Measurements from ENCODE around the gene CDC16. TPM values are rescaled to one million over a fixed set of nuclear protein-coding genes. Genes with fewer than 3 reads are reported as not detected.

The CDC16 gene
- total RNA-seq, 1 donor from 2014 or later = 71.5 TPM

DNA sequence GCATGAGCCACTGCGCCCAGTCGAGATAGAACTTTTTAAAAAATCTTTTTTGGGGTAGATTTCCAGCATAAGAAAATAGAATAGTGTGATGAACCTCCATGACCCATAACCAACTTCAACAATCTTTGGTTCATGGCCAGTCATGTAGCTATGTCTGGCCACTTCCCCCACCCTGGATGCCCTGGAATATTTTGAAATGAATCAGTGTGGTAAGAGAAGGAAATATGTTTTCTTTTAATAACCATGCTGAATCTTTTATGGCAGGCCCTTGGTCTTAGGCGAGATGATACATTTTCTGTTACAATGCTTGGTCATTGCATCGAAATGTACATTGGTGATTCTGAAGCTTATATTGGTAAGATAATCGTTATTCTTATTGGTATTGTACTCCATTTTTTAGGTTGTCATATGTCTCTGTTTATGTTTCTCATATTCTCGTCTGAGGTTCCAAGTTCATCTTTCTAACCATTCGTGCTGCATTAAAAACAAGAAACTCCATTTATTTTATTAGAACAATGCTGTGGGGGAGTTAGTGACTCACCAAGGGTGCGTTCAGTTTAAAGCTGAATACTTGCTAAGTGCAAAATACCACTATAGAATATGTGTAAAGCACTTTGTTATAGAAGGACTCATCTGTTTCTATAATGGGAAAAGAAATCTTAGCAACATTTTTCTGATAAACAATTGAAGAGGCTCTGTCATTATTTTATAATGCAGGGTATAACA lies 30.4 kb downstream of the CDC16 start:
- no peak for DNase-seq

DNA sequence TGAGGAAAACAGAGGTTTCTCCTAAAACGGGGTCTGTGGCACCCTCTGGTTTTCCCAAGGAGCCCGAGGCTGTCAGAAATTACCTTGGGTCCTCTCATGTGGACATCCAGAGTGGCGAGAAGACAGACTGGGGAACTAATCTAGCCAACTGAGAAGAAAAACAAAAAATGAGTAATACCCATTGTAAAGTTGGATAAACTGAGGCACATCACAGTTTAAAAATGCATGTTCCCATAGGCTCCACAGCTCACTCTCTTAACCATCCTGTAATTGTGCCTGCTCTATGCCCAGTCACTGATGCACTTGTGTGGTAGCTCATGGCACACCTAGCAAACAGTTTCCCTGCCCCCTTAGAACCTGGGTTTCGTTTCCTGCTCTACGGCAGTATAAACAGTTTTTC lies 31.5 kb downstream of the CDC16 start:
- DNase-seq = no peak

DNA sequence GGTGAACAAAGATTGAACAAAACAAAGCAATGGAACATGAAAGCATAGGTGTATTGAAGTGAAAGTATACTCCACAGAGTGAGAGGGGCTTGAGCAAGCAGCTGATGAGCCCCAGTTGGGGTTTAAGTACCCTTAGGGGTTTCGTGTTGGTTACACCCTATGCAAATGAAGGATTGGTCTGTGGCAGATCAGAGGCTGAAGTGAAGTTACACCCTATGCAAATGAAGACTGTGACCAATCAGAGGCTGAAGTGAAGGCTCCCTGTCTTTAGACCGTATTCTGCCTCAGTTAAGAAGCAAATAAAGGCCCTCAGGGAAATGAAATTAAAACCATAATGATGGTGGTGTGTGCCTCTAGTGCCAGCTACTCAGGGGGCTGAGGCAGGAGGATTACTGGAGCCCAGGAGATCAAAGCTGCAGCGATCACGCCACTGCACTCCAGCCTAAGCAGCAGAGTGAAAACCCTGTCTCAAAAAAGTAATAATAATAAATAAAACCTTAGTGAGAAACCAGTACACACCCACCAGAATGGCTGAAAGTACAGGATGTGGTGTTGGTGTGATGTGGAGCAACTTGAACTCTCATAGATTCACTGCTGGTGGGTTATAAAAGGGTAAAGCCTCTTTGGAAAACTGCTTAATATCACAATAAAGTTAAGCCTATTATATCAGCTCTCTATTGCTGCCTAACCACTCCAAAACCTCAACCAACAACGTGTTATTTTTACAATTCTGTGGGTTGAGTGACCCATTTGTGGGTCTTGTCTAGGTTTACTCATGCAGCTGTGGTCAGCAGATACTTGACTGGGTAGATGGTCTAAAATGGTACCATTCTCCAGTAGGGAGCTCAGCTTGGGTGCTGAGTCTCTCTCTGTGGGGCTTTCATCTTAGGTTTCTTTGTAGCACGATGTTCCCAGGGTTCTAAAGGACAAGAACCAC lies 33.9 kb downstream of the CDC16 start:
- DNase-seq = no peak

DNA sequence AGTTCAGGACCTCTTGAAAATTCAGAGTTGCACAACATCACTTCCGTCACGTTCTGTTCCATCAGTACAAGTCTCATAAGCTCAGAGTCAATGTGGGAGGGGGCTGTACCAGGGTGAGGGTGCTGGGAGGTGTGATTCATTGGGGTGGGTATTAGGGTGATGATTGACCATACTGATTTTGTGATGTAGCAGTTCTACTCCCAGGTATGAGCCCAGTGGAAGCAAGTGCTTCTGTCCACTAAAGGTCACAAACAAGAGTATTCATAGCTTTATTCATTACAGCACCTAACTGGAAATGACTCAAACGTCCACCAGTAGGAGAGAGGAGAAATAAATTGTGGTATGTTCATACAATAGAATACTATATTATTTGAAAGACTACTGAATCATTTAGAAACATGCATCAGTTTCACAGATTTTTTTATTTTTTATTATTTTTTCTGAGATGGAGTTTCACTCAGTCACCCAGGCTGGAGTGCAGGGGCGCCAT lies 34.6 kb downstream of the CDC16 start:
- no peak for DNase-seq

DNA sequence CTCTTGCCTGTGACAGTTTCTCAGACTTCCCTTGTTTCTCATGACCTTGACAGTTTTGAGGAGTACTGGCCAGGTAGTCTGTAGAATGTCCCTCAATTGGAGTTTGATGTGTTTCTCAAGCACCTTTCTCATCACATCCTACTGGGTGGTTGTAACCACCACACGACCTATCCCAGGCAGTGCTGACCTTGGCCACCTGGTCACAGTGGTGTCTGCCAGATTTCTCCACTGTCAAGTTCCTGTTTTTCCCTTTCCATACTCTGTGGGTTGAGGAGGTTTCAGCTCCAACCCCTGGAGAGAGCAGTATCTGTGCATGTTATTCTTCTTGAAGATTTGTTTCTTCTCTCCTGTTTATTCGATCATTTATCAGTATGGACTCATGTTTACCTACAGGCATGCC lies 38.3 kb downstream of the CDC16 start:
- DNase-seq = no peak

DNA sequence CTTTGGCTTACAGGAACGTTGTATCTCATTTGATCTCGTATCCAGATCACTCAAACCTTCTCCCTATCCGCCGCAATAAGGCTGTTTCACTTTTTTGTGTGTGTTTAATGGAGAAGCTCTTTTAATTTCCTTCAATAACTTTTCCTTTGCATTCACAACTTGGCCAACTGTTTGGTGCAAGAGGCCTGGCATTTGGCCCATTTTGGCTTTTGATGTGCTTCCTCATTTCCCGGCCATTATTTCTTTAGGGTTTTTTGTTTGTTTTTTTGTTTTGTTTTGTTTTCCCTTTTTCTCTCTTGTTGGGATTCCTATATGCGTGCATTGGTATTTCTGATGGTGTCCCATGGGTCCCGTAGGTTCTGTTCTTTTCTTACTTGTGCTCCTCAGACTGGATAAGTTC lies 40.6 kb downstream of the CDC16 start:
- no peak for DNase-seq

DNA sequence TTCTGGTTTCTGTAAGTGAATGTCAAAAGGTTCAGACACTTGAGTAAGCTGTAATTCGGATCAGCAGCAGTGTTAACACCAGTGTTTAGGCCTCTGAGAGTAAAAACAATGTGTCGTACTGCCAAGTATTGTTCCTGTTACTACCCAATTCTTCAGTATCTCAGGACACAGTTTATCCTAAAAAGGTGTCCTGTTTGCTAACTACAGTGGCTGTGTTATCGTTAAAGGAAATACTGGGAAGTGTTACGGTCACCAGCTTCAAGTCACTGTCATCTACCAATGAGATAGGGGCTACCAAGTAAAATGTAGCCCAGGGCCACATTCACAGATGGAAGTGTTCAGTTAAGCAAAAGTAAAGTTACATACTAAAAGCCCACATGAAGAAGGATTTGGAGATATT lies 44.4 kb downstream of the CDC16 start:
- DNase-seq = no peak

DNA sequence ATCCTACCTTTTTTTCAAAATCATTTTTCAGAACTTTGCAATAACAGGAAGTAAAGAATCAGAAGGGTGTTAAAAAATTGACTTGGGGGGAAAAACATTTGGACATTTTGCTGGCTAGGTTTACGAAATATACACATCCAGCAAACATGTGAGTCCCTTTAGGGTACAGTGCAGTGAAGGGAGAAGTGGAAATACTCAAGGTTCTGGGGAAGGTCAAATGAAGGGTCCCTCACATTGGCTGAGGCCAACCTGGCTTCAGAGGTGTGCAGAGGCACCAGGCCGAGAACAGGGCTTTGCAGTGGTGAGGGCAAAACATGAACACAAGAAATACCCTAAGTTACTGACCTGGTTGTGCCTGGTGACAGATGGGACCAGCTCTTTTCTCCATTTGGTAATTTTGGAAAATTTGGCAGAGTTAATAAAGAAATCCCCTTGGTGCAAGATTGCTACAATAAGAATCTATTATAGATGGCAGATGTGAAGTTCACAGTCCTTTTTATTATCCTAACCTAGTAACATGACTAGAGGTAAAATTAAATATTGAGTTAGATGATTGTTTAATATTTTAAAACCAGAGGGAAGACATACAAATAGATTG lies 45.2 kb downstream of the CDC16 start:
- DNase-seq = no peak

DNA sequence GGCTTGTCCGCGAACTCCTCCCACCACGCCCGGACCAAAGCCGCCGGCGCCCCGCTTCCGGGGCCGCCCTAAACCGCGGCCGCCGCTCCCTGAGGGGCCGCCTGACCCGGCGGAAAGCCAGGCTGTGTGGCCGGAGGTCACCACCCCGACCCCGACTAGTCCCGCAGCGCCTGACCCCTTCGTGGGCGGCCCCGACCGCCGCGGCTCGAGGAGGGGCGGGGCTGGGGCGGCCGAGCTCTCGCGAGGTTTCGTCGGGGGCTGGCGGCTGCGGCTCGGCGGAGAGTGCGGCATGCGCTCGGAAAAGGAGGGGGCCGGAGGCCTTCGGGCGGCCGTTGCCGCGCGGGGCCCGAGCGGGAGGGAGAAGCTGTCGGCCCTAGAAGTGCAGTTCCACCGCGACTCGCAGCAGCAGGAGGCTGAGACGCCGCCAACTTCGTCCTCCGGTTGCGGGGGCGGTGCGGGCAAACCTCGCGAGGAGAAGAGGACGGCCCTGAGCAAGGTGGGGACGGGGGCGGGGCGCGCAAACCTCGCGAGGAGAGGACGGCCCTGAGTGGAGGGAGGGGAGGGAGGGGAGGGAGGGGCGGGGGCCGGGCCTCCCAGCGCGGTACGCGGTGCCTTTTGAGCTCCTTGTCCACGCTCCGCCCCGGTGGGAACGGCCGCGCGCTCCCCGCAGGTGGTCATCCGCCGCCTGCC lies 46.8 kb downstream of the CDC16 start, which contains the start of gene UPF3A:
TSS of gene UPF3A (plus strand) at position 251 of the 690 bp plus-strand sequence. CDS start at position 290, 39 bp downstream.
- DNase-seq = peak; percentile 97

DNA sequence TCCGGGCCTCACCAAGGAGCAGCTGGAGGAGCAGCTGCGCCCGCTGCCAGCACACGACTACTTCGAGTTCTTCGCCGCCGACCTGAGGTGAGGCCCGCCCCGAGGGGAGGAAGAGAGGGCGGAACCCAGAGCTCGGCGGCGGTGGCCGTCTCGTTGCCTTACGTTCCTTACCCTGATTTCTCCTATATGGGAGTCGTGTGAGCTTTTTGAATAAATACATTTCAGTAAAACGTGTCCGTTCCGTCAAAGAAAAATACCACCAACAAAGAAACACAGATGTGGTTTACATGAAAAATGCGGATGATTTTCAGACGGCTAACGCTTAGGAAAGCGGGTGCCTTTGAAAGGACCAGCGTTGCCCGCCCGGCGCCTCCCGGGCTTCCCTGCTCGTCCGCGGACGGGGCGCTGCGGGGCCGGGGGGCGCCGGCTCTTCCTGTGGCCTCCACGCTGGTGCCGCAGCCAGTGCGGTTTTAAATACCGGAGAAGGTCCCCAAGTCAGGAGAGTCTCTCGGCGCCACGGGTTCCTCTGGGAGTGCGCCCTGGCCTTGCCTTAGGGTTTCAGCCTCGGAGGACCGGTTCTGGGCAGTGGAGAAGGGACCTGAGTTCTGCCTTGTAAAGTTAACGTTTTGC lies 47.5 kb downstream of the CDC16 start:
- DNase-seq = peak; percentile 86

DNA sequence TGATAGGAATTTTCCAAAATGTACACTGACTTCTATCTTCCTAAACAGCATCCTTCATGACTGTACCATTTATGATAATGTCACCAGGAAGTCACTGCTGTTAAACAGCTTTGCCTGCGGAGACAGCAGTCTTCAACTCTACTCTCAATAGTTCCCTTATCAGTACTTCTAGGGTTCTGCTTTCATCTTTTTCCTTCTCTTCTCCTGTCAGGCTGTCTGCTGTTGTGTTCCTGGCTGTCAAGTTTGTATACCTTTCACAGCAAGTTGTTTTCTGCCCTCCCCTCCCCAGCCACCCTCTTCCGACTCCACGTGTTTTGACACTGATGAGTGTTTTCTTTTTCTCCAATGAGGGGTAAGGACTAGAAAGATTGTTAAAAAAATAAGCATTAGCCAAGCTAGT lies 48.9 kb downstream of the CDC16 start:
- DNase-seq = no peak

DNA sequence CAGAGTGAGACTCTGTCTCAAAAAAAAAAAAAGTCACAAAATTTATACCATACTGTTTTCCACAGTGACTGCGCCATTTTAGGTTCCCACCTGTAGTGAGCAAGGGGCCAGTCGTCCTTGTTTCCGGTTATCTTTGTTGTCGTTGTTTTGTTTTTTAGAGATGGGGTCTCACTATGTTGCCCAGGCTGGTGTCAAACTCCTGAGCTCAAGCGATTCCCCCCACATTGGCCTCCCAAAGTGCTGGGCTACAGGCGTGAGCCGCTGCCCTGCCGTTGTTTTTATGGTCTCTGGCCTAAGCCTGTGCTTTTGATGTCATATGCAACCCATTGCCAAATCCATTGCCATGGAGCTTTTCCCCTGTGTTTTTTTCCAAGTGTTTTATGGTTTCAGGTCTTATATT lies 50.0 kb downstream of the CDC16 start:
- DNase-seq = no peak

DNA sequence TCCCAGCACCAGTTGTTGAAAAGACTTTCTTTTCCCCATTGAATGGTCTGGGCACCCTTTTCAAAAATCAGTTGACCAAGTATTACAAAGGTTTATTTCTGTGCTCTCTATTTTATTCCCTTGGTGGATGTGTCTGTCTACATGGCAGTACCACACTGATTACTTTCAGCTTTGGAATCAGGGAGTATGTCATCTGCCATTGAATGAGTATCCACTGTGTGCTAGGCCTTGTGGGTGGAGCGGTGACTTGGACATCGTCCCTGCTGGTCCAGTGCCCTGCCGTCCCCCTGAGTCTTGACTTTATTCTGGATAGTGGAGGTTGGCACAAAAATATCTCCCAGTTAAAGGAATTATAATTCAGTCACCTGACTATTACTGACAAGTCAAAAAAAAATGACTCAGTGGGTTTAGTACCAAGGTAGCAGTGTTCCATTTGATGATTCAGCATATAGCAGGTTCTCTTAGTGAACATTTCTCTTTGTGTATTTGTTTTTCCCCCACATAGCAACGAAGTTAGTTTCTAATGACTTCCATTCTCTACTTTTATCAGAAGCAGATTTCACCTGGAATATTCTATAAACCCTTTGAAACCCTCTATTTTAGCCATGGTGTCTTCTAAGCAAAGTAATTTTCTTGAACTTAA lies 50.6 kb downstream of the CDC16 start:
- no peak for DNase-seq

DNA sequence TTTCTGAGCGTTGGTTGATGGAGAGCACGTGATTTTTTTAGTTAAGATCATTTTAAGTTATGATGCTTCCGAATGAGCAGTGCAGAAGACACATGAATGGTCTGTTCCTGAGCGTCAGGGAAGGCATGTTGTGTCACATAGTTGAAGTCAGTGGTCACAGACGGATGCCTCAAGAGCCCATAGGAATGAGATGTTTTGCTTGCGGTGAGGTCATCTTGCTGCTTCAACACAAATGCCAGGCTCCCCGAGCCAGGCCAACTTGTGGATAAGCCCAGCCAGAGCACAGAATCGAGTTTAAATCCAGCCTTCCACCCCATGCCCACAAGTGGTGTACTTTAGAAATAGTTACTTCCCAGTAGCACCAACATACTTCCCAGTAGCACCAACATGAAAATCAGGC lies 52.1 kb downstream of the CDC16 start:
- no peak for DNase-seq

DNA sequence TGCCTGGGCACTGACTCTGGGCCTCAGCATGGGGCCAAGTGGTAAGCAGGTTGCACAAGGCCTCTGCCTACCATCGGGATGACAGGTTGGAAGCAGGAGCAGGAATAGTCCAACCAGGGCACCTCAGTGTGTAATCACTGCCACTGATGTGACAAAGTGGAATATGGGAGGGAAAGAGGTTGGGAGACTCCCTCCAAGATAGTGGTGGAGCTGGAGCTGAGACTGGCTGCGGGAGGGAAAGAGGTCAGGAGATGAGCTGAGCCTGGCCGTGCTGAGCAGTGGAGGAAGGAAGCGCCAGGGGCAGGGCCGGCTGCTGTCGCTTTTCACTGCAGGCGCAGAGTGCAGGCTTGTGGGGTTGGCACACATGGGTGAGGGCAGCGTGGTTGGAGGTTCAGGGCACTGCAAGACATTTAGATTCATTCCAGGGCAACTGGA lies 53.5 kb downstream of the CDC16 start:
- DNase-seq = no peak

DNA sequence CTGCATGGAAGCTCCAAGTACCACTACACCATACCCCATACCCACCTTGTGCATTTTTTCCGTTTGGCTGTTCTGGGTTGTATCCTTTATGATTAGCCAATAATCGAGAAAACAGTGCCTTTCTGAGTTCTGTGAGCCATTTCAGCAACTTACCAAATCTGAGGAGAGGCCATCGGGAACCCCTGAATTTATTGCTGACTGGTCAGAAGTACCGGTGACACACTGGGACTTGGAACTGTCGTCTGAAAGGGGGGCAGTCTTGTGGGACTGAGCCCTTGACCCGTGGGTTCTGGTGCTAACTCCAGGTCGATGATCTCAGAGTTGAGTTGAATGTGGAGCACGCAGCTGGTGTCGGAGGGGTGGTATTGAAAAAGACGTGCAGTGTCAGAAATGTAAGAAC lies 61.8 kb downstream of the CDC16 start:
- DNase-seq = no peak

DNA sequence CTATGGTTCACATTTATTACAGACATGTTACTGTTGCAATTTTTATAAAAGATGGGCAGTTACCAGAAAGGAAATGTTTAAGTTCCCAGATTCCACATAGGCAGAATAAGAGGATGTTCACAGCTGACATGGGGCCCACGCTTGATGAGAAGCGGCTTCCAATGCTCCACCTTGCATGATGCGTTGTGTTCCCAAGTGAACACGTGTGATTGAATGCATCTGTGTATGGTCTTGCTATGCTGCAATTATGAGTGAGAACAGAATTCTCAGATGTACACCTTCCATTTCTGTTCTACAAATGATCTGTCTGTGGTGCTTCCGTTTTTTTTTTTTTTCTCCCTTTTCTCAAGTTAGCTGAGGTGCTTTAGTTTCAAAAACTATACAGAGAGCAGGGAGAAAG lies 62.2 kb downstream of the CDC16 start:
- peak; percentile 23 for DNase-seq

DNA sequence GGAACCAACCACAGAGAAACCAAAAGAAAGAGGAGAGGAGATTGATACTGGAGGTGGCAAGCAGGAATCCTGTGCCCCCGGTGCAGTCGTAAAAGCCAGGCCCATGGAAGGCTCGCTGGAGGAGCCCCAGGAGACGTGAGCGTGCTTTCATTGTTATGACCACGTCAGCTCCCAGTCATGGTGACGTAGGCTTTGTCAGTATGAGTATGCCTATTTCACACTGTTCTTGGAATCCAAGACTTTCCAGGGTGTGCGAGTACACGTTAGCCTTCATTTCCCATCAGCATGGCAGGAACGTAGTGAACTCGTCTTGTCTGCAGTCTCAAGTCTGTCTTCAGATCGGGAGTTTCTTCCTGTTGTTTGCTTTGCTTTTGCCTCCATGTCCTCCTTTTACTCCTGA lies 64.2 kb downstream of the CDC16 start:
- DNase-seq = no peak

DNA sequence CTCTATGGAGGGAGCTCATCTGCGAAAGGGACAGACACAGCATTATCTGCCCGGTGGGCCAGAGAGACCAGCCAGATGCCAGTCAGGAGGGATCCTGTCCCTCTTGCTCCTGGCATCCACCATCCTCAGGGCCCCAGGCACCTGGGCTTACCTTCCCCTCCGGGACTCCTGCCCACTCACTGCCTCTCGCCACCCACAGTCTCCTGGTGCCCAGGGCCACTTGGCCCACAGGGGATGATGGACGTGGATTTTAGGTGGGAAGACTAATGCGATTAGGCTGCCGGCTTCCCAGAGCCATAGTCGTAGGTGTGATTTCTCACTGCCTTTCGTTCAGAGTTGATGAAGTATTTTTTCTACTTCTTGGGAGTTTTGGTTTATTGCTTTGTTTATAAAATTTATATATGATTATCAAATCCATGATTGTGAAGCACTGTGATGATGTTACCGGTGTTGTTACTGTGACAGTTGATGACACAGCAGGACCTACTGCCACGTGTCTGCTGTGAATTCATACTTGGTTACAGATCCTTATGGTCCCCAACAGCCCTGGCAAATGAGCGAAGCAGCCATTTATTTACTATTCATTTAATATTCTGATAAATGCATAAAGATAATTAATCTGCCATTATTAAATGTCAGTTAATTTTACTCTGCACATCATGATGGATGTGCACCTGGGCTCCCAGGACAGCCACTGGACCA lies 65.1 kb downstream of the CDC16 start:
- no peak for DNase-seq

DNA sequence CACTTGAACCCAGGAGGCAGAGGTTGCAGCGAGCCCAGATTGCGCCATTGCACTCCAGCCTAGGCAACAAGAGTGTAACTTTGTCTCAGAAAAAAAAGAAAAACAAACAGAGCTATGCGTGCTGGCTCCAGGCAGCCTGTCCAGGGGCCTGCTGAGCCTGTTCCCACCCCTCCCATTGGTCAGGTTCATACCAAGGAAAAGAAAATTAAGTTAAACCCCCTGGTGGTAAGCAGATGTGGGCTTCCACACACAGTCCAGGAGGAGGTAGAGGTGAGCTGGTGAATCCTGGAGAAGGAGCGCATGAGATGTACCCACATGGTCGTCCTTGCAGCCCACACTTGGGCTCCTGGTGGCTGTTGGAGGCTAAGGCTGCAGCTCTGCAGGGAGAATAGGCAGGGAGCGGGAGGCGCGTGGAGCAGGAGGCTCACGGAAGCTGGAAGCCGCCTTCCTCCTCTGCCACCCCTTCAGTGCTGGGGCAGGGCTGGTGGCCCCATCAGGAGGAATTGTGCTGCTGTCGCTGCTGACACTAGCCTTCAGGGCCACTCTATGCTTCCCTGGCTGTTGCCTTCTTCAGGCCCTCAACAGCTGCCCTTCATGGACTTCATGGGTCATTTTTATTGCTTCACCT lies 69.1 kb downstream of the CDC16 start:
- DNase-seq = no peak

All from tongue (tissue), 2 donors.